22Rv1 (cell line): ENCODE data around the gene NMRAL1.
A peak's percentile ranks its signal among the peaks of the same experiment; 100 is the strongest.

Experiments
- H3K27ac ChIP-seq: fragments of 450-650 bp; 2 replicates; pipeline ENCODE4 v1.5.1; 2017
- ZFX ChIP-seq: fragments of 450-650 bp; IDR thresholded peaks from 2 replicates; pipeline ENCODE4 v1.6.1; 2017; ENCODE audit warnings: antibody characterized with exemption, borderline replicate concordance
- TF ChIP-seq, protein P1 (sequence below): fragments of 450-650 bp; IDR thresholded peaks from 2 replicates; pipeline ENCODE4 v1.5.1; 2017; ENCODE audit warnings: mild to moderate bottlenecking

Gene NMRAL1

DNA sequence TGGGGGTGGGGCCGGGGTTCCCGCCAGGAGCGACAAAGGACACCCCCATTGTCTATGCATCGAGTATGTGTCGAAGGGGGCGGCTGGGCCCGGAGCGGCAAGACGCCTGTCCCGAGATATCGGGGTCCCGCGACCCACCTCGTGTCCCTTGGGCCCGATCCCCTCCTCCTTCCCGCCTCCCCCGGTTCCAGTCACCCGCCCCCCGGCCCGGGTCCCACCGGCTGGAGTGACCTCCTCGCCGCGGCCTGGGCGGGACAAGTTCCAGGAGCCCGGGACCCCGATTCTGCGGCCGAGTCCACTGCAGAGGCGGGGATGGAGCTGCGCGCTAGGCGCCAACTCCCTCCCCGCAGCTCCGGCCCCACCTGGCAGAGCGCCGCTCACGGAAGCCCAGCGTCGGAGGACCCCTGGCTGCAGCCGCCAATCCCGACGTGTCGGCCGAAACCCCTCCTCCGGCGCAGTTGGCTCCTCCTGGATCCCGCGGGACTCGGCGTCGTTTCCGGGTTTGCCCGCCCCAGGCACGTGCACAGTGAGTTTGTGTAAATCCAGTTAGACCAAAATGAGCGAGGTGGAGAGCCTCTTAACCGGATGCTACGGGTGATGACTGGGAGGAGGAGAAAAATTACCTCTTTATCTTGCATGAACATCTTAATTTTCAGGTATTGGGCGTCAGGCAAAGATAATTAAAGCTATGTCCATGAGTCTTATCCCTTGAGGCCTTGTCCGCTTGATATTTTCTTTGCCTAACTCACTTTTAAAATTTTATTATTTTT, at the start of gene NMRAL1:
TSS of gene NMRAL1 (minus strand) at position 434 of the 770 bp plus-strand sequence. CDS start 493 bp downstream, outside the sequence.
- peak within 1 kb of the TSS; percentile 96 for H3K27ac ChIP-seq
- no peak for TF ChIP-seq ZFX
- TF ChIP-seq, protein P1, sequence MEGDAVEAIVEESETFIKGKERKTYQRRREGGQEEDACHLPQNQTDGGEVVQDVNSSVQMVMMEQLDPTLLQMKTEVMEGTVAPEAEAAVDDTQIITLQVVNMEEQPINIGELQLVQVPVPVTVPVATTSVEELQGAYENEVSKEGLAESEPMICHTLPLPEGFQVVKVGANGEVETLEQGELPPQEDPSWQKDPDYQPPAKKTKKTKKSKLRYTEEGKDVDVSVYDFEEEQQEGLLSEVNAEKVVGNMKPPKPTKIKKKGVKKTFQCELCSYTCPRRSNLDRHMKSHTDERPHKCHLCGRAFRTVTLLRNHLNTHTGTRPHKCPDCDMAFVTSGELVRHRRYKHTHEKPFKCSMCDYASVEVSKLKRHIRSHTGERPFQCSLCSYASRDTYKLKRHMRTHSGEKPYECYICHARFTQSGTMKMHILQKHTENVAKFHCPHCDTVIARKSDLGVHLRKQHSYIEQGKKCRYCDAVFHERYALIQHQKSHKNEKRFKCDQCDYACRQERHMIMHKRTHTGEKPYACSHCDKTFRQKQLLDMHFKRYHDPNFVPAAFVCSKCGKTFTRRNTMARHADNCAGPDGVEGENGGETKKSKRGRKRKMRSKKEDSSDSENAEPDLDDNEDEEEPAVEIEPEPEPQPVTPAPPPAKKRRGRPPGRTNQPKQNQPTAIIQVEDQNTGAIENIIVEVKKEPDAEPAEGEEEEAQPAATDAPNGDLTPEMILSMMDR, result no peak

DNA sequence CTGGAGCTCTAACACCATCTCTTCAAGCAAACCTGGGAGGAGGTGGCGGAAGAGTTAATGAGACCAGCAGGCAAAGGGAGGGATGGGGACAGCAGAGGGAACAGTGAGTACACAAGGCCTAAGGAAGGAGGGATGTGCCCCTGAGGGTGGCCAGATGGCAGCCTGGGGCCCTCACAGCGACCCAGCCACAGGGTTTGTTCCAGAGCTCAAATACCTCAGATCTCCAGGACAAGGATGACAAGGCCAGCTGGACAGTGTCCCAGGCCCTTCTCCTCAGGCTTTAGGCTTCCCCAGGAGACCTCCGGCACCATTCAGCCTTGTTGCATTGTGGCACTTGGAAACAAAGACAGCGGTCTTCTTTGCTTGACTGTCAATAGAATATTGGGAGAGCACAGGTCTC, 49.3 kb upstream of the NMRAL1 start:
- no peak overlapping the region for H3K27ac ChIP-seq
- TF ChIP-seq, protein P1, result no peak
- TF ChIP-seq ZFX, result no peak

DNA sequence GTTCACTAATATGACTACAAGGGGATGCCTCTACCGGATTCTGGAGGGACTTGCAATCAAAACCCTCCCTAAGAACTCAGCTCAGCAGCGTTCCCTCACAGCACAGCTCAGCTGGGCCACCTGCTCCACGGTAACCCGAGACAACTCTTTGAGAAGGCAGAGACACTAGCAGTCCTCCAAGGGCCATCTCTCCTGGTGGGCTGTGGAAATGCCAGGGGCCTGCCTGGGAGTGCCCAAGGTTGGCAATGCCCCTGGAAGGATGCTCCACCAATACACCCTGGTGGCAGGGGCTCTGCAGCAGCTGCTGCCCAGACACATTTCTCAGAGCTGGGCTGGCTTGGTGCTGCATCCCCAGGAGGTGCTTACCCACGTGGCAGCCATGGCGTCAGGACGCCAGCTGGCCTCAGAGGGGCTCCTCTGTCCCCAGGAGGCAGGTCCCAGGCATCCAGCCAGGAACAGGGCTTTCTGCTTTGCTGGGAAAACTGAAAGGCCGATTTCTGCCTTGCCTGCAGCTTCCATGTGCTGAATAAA, 47.7 kb upstream of the NMRAL1 start:
- H3K27ac ChIP-seq, result no peak overlapping the region
- TF ChIP-seq ZFX, result no peak
- TF ChIP-seq, protein P1, result no peak

DNA sequence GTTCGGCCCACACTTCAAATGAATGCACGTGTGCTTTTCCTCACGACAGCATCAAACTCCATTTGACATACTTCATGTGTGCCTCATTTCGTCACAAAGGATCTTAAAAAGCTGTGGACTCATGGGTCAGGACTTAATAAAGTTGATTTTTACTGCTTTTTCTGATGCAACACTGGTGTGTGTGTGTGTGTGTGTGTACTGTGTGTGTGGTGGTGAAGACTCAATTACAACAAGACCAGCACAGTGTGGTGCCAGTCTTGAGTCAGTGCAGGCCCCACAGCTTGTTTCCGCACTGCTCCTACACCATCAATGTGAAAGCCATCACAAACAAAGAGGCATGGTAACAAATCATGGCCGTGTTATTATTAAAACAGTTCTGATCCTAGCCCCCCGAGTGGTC, 46.5 kb upstream of the NMRAL1 start:
- no peak overlapping the region for H3K27ac ChIP-seq
- TF ChIP-seq, protein P1, result no peak

DNA sequence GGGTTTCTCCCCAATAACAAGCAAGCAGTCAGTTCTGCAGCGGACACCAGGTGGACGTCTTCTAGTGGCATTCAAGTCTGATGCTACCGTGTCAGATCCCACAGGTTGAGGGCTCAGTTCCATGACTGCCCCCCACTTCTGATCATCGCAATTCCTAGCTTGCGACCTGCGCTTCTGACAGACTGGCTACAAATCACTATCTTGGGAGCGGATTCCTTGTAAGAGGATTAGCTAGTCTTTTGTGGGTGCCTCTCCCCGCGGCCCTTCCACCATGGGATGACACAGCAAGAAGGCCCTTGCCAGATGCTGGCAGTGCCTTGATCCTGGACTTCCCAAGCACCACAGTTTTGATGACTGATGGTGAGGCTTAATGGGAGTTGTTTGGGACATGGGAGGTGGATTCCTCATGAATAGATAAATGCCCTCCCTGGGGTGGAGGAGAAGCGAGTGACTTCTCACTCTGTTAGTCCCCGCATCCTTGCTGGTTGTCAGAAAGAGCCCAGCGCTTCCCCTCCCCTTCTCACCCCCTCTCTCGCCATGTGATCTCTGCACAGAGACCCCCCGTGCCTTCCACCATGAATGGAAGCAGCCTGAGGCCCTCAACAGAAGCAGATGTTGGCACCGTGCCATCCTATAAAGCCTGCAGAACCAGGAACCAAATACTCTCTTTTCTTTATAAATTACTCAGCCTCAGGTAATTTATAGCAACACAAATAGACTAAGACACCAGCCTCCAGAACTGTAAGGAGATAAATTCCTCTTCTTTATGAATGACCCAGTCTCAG, 45.0 kb upstream of the NMRAL1 start:
- TF ChIP-seq, protein P1, result no peak
- TF ChIP-seq ZFX, result no peak
- H3K27ac ChIP-seq, result no peak overlapping the region

DNA sequence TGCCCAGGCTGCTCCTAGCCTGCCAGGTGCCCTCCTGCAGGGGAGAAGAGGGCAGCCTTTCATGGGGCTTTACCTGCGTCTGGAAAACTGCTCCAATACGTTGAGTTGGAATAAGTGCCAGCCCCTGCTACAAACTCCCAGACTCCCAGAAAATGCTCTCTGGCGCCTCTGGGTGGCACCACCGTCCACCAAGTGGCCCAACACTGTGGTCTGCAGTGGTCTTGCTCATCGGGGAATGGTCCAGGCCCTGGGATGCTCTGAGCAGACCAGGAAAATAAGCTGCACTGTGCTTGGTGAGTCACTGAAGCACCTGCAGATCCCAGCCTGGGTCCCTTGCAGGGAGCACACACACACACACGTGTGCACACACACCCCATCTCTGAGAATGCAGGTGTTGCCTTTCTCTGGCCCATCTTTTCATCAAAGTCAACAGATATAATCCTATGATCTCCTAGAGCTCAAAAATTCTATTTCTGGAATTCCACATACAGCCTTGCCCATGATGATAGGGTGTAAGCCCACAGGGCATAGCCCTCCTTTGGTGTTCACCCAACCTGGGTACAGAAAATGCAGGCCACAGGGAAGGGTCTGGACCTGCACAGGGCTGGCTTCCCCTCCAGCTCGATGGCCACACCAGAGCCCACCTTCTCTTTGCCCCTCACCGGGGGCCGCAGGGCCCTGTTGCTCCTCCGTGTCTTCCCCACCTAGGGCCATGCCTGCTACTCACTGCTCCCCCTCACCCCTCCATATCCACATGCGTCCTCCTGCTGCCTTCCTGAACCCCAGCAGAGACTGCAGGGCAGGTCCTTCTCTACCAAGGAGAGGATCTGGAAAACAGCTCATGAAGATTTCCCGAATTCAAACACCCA, 43.6 kb upstream of the NMRAL1 start:
- no peak for TF ChIP-seq ZFX
- TF ChIP-seq, protein P1, result peak; percentile 67
- H3K27ac ChIP-seq, result no peak overlapping the region
